Measurements from ENCODE around the gene BCL2L12.

Gene BCL2L12

DNA sequence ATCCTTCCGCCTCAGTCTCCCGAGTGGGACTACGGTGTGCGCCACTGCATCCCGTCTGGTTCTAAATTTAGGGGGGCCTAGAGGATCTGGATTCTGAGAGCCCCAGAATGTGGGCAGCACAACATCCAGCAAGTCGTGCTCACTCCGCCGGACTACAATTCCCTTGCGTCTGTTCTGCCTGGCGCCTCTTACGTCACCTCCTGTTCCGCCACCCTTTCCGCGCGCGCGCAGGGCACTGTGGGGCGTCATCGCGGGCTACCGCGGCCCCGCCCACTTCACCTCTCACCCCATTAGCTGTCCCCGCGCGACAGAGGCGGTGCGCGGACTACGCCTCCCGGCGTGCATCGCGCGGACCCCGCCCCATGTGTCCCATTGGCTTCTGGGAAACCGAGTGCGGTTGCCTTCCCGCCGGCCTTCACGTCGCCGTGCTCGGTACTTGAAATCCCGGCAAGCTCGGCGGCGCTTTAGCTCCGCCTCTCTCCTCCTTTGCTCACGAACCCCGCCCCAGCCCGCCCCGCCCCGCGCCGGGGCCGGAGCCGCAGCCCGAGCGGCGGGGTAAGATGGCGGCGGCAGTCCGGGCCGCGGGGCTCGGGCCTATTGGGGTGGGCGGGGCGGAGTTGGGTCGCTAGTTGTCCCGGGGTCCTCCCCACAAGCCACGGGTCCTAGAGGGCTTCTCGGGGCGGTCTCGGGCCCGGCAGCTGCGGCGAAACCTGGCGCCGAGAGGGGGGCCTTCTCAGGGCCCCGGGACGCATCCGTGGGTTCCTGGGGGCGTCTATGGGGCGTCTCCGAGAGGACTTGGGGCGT is 23.8 kb upstream of the BCL2L12 start, which contains the start of gene SCAF1:
Gene SCAF1, plus strand, starts transcription at position 522 of the 804 bp plus-strand sequence. CDS start 2,818 bp downstream, outside the sequence.
- FAIRE-seq (peak; percentile 99), DNase-seq (ENCODE audit: extremely low spot score, insufficient read length, low read depth) (peak; percentile 92)

DNA sequence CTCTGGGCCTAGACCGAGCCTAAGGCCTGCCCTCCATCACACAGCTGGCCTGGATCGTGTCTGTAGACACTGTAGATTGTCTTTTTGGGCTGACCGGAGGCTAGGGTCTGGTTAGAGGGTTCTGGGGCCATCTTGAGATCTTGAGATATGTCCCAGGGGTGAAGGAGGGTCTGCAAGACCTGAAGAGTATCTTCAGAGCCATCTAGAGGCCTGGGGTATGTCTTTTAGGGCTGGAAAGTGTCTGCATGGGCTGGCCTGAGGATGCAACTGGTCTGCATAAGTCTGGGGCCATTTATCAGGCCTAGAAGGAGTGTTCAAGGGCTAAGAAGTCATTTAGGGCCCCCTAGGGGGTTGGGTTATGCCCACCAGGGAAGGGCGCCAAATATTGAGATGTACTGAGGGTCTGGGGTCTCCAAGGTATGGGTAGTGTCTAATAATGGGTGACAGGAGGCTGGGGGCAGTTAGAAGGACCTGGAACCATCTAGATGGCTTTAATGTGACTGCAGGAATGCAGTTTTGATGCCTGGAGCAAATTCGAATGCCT is 23.2 kb upstream of the BCL2L12 start:
- FAIRE-seq, result no peak
- DNase-seq (ENCODE audit: extremely low spot score, insufficient read length, low read depth), result no peak

DNA sequence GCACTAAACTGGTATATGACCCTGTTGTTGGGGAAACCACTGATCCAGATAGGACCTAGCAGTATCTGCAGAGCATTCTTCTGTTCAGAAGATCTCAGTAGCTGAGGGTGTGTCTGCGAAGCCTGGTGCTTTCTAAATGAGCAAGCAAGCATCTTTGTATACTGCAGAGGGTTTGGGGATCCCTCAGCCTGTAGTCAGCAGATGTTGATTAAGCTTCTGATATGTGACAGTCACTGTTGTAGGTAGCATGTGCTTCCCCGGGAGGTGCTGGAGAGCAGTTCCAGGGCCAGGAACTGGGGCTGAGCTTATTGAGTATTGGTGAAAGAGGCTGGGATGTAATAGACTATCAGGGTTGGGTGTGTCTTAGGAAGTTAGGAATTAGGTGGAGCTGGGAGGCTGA is 22.3 kb upstream of the BCL2L12 start:
- FAIRE-seq (peak; percentile 38), DNase-seq (ENCODE audit: extremely low spot score, insufficient read length, low read depth) (no peak)

DNA sequence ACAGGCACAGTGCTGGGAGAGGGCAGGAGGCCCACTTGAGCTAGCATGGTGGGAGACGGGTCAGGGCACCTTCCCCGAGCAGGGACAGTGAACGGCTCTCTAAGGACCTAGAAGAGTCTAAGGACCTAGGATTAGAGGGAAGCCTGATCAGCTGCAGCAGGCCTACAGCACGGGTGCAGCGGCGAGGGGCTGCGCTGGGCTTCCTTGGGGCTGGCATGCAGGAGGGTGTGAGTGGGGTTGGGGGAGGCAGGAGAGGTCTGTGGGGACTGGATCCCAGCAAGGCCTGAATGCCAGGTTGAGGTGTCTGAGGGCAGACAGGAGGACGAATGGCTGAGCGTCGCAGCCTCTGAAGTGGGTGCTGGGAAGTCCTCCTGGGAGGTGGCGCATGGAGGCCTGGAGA is 20.1 kb upstream of the BCL2L12 start:
- no peak for FAIRE-seq
- no peak for DNase-seq (ENCODE audit: extremely low spot score, insufficient read length, low read depth)

DNA sequence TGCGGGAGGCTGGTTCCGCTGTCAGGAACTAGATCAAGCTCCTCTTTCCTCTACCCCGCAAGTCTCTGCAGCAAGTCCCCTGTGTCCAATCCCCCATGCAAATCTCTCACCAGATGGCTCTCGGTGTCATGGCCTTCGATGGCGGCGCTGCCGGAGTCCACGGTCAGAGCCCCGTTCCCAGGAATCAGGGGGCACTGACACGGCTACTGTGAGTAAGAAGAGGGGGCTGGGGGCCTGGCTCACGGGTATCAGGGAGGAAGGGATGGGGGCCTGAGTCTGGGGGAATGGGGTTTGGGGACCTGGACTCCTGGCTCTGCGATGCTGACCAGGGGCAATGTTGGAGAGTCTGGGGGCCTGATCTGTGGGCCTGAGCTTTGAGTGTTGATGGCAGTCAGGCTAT is 19.7 kb upstream of the BCL2L12 start:
- DNase-seq (ENCODE audit: extremely low spot score, insufficient read length, low read depth), result no peak
- no peak for FAIRE-seq

DNA sequence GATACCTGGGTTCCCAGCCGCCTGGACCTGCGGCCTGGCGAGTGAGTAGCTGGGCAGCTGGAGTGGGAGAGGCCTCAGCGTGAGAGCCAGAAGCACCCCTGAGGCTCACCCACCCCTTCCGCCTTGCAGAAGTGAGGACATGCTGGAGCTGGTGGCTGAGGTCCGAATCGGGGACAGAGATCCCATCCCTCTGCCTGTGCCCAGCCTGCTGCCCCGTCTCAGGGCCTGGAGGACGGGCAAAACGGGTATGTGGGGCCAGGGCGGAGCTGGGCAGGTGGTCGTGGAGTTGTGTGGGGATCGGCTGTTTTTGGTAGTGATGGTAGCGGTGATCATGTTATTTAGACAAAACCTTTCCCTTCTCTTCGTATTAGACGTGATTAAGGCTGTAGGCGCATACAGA is 19.1 kb upstream of the BCL2L12 start:
- FAIRE-seq, result no peak
- DNase-seq (ENCODE audit: extremely low spot score, insufficient read length, low read depth), result no peak

DNA sequence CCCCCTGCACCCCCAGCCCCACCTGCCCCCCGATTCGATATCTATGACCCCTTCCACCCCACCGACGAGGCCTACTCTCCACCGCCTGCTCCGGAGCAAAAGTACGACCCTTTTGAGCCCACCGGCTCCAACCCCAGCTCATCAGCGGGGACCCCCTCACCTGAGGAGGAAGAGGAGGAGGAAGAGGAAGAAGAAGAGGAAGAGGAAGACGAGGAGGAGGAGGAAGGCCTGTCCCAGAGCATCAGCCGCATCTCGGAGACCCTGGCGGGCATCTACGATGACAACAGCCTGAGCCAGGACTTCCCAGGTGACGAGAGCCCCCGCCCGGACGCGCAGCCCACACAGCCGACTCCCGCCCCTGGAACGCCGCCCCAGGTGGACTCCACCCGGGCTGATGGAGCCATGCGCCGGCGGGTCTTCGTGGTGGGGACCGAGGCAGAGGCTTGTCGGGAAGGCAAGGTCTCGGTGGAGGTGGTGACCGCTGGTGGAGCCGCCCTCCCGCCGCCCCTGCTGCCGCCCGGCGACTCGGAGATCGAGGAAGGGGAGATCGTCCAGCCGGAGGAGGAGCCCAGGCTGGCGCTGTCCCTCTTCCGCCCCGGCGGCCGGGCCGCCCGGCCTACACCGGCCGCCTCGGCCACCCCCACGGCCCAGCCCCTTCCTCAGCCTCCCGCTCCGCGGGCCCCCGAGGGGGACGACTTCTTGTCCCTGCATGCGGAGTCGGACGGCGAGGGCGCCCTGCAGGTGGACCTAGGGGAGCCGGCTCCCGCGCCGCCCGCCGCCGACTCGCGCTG is 14.5 kb upstream of the BCL2L12 start:
- no peak for DNase-seq (ENCODE audit: extremely low spot score, insufficient read length, low read depth)

DNA sequence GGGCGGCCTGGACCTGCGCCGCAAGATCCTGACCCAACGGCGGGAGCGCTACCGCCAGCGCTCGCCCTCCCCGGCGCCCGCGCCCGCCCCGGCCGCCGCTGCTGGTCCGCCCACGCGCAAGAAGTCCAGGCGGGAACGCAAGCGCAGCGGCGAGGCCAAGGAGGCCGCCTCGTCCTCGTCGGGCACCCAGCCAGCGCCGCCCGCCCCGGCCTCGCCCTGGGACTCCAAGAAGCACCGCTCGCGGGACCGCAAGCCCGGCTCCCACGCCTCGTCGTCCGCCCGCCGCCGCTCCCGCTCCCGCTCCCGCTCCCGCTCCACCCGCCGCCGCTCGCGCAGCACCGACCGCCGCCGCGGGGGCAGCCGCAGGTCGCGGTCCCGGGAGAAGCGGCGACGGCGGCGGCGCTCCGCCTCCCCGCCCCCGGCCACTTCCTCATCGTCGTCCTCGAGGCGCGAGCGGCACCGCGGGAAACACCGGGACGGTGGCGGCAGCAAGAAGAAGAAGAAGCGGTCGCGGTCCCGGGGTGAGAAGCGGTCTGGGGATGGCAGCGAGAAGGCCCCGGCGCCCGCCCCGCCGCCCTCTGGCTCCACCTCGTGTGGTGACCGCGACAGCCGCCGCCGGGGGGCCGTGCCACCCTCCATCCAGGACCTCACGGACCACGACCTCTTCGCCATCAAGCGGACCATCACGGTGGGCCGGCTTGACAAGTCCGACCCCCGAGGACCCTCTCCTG is 13.7 kb upstream of the BCL2L12 start:
- DNase-seq (ENCODE audit: extremely low spot score, insufficient read length, low read depth) (no peak), FAIRE-seq (no peak)

More for the DNA sequence above, 14.5 kb upstream of the BCL2L12 start:
- no peak for FAIRE-seq

DNA sequence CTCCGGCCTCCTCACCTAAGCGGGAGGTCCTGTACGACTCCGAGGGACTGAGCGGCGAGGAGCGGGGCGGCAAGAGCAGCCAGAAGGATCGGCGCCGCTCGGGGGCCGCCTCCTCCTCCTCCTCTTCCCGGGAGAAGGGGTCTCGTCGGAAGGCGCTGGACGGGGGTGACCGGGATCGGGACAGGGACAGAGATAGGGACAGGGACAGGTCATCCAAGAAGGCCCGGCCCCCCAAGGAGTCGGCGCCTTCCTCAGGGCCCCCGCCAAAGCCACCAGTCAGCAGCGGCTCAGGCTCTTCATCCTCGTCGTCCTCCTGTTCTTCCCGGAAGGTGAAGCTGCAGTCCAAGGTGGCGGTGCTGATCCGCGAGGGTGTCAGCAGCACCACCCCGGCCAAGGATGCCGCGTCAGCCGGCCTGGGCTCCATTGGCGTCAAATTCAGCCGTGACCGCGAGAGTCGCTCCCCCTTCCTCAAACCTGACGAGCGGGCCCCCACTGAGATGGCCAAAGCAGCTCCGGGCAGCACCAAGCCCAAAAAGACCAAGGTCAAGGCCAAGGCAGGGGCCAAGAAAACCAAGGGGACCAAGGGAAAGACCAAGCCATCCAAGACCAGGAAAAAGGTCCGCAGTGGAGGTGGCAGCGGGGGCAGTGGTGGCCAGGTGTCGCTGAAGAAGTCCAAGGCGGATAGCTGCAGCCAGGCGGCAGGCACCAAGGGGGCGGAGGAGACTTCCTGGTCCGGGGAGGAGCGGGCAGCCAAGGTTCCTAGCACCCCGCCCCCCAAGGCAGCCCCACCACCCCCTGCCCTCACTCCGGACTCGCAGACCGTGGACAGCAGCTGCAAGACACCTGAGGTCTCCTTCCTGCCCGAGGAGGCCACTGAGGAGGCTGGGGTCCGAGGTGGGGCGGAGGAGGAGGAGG is 12.9 kb upstream of the BCL2L12 start:
- FAIRE-seq, result no peak
- no peak for DNase-seq (ENCODE audit: extremely low spot score, insufficient read length, low read depth)

DNA sequence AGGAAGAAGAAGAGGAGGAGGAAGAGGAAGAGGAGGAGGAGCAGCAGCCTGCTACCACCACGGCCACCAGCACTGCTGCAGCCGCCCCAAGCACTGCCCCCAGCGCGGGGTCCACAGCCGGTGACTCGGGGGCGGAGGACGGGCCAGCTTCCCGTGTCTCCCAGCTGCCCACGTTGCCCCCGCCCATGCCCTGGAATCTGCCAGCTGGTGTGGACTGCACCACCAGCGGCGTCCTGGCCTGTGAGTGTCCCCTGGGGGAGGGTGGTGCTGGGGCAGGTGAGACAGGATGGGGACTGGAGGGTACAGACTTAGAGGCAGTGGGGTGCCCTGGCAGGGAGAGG is 12.3 kb upstream of the BCL2L12 start:
- DNase-seq (ENCODE audit: extremely low spot score, insufficient read length, low read depth) (no peak), FAIRE-seq (no peak)

DNA sequence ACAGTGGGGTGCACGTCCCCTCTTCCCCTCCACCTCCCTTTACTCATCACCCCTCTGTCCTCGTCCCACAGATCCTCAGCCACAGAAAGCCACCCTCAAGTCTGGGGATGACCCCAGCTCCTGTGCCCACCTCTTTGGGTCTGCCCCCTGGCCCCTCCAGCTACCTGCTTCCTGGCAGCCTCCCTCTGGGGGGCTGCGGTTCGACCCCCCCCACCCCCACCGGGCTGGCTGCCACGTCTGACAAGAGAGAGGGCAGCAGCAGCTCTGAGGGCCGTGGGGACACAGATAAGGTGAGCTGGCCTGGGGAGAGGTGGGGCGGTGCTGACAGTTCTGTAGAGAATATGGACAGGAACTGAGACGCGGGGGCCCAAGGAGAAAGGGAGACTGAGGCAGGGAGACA is 11.2 kb upstream of the BCL2L12 start:
- no peak for DNase-seq (ENCODE audit: extremely low spot score, insufficient read length, low read depth)
- FAIRE-seq, result no peak

DNA sequence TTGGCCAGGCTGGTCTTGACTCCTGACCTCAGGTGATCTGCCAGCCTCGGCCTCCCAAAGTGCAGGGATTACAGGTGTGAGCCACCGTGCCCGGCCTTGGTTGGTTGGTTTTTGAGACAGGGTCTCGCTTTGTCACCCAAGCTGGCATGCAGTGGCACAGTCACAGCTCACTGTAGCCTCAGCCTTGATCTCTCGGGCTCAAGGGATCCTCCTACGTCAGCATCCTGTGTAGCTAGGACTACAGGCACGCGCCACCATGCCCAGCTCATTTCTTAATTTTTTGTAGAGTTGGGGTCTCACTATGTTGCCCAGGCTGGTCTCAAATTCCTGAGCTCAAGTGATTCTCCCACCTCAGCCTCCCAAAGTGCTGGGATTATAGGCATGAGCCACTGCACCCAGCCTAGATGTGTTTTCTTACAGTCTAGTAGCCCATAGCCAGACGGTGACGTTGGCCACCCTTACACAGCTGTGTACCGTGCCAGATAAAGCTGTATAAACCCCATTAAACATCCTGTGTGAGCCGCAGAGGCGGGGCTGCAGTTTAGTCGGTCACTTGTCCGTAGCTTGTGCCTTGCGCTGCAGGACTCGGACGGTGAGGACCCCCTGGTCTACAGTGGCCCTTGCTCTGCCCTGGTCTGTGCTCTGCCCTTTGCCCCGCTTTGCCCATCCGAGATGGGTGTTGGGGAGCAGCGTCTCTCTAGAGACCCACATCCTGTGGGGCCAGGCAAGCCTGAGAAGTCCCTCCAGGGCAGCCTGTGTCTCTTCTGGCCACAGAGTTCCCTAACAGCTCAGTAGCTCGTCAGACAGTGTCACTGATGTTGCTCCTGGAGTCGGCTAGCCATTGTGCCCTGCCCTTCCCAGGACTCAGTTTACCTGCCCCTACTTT is 9.9 kb upstream of the BCL2L12 start:
- no peak for FAIRE-seq
- no peak for DNase-seq (ENCODE audit: extremely low spot score, insufficient read length, low read depth)

DNA sequence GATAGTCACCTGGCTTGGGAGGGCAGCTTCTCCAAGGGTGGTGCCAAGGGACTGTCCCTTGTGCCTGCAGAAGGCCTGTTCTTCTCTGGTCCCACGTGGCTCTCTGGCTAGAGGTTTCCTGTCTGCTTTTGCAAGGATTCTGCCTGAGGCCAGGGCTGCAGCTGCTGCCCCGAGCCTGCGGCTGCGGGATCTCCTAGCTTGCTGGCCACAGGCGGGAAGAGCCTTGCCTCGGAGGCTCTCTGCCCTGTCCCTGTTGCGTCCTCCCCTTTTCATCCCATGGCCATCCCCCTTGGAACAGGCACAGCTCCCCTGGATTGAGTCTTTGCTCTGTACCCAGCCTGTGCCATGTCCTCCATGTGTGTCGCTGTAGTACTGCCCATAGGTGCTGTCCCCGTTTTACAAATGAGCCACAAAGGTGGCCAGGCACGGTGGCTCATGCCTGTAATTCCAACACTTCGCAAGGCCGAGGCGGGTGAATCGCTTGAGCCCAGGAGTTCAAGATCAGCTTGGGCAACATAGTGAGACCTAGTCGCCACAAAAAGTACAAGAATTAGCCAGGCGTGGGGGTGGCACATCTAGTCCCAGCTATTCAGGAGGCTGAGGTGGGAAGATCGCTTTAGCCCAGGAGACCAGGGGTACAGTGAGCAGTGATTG is 9.2 kb upstream of the BCL2L12 start:
- DNase-seq (ENCODE audit: extremely low spot score, insufficient read length, low read depth), result no peak
- no peak for FAIRE-seq

DNA sequence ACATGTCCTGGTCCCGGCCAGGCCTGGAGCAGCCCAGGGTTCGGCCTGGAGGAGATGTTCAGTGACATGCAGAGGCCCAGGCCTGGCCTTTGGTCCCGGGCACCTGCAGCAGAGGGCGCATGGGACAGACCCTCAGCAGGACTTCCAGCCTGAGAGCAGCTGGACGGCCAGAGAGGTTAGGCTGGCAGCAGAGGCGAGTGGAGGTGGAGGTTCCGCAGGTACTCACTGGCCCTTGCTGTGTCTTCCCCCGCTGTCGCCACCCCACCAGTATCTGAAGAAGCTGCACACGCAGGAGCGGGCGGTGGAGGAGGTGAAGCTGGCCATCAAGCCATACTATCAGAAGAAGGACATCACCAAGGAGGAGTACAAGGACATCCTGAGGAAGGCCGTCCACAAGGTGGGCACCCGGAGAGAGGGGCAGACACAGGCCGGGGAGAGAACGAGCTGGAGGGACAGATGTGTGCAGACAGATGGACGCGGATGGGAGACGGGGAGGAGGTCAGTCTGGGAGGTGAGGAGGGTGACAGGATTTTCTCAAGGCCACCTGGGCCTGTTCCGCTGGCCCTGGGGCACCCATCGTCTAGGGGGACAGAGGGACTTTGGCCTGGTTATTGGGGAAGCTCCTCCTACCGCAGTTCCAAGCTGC is 8.1 kb upstream of the BCL2L12 start:
- DNase-seq (ENCODE audit: extremely low spot score, insufficient read length, low read depth) (no peak), FAIRE-seq (no peak)

DNA sequence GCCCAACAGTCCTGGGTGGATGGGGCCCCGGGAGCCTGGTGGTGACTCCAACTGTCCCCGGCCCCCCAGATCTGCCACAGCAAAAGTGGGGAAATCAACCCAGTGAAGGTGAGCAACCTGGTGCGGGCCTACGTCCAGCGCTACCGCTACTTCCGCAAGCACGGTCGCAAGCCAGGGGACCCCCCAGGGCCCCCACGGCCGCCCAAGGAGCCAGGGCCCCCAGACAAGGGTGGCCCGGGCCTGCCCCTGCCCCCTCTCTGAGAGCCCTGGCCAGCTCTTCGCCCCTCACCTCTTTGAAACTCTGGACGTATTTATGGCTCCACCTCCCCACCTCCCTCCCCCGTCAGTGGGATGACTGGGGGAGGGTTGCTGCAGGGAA is 7.6 kb upstream of the BCL2L12 start:
- no peak for FAIRE-seq

DNA sequence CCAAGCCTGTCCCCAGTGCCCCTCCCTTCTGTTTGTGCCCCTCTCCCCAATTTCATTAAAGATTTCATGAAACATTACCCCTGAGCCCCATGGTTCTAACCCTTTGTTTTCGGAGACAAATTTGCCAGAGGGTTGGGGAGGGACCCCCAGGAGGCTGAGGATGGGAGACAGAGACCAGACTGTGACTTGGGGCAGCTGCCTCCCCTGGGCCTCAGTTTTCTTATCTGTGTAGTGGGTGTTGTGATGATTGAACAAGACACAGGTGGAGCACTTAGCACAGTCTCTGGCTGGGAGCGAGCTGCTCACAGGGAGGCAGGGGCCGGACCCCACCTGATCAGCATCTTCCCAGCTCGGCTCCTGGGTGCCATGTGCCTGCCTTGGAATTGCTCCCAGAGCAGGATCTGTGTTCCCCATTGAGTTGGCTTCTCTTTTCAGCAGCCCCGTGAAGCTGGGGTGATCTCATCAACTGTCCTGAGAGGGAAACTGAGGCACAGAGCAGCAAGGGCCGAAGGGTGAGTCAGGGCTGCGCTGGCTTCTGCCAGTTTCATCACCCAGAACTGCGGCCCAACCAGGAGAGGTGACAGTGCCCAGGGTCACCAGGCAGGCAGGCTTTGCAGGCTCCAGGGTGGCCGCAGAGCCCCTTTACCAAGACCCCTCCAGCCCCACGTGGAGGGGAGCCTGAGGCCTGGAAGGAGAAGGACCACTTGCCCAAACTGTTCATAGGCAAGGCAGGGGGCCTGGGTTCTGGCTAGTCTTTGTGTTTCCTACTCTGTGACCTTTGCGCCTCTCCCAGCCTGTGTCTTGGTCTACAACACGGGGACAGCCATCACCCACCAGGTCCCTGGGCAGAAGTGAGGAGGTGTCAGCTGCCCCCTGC is 6.9 kb upstream of the BCL2L12 start:
- no peak for FAIRE-seq
- DNase-seq (ENCODE audit: extremely low spot score, insufficient read length, low read depth), result no peak

More for the DNA sequence above, 7.6 kb upstream of the BCL2L12 start:
- no peak for DNase-seq (ENCODE audit: extremely low spot score, insufficient read length, low read depth)

Data from GM18507 (cell line).